G401 (cell line): ENCODE results near the gene ANKRD13B. TPM values are rescaled to one million over a fixed set of nuclear protein-coding genes. Genes with fewer than 3 reads are reported as not detected.

Experiments
- DNase-seq: peaks from one replicate; pipeline ENCODE4 v3.0.0-alpha.2; 2015; ENCODE audit warnings: low spot score
- in situ Hi-C: cut with HindIII; loops from 2 replicates; pipeline ENCODE4 v1.10.0; 2016; ENCODE audit warnings: low sequenced_read_pairs, mixed read lengths
- total RNA-seq: library from RNA; depleted of rRNA; stranded (reverse); fragments of >200 nt; shearing (Covaris generic); gene quantifications from 2 replicates; pipeline ENCODE4 v1.2.3, GENCODE V29; 2014

The ANKRD13B gene
- total RNA-seq, 1 experiment from 2014 or later = 17.5 TPM

DNA sequence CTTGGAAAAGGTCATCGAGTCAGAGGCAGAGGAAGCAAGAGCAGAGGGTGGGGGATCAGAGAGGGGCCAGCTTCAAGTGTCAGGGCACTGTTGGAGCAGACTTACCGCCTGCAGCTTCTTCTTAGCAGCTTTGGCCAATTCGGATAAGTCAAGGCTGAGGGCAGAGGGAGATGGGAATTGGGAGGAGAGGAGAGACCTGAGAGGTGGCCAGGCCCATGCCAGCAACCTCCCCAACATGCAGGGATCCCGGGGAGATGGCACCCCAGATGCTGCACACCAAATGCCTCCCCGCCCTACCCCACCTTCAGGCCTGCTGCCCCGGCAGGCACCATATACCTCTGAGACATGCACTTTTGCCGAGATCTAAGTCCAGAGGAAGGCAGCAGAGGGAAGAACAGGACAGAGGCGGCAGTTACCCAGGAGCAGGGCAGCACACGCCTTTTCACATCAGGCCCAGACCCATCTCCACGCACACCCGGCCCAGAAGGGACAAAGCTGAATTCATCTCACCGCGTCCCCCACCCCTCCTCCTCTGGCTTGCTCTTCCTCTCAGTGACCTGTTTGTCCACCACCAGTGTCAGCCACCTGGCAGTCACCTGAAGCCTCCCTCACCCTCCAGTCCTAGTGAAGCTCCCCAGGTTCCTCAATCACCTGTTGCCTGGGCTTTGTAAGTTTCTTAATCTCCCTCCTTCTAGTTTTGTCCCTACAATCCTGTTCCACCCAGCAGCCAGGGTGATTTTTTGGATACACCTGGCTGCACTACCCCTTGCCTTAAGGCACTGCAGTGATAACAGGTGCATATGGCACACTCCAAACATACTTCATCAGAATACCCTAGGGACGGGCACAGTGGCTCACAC lies 14.1 kb upstream of the ANKRD13B start:
- in situ Hi-C loops = no loop called here
- no peak for DNase-seq

DNA sequence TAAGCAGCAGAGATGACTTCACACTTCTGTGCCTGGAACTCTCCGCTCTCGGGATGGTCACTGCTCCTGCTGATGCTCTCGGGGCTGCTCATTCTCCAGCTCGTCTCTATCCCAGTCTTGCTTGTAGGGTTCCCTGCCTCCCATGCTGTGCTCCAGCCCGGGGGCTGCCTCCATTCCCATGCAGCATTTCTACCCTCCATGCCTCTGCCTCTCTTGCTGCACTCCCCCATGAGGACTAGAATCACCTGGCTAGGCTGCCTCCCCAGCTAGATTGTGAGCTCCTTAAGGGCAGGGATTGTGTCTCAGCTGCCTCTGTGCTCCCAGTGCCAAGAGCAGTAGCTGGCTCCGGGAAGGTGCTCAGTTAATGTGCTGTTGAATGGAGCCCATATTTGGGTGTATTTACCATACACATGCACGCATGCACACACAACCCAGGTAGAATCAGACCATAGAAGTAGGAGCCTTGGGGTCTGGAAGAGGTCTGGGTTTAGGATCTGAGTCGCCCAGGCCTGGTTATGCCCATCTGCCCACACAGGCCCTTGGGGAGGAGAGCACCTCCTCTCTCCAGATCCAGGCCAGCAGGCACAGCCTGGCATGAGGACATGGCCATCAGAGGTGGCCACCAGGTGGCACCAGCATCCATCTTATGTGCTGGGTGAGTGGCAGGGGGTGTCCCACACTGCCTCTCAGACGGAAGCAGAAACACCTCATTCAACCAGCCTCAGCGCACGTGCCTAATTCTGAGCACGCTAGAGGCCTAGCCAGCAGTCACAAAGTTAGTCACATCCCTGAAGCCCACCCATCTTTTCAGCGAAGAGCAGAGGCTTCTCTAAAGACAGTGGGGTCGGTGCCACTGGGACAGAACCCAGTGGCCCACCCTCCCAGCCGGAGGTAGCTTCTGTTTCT lies 12.8 kb upstream of the ANKRD13B start:
- in situ Hi-C loops = no loop called here
- DNase-seq = peak; percentile 91

DNA sequence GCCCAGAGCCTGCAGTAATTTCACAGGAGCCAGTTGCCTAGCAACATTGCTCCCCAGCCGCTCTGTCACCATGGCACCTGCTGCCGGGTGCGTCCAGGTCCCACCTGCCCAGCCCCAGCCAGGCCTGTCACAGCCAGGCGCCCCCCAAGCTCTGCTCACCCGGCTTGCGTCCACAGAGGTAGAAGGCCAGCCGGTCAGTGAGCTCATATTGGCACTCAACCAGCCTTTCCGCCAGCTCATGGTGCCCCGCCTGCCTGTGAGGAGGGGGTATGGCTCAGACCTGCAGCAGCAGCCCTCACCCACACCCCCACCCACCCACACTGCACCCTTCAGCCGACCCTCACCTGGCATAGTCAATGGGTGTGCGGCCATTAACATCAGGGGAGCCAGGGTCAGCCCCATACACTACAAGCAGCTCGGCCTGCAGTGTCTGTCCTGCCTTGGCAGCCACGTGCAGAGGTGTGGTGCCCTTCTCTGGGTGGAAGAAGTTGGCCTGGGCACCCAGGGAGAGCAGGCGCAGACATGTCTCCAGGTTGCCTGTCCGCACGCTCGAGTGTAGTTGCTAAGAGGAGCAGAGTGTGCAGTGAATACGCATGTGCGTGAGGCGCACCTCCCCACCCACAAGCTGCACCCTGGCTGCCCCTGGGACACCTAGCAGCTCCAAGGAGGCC lies 11.2 kb upstream of the ANKRD13B start:
- in situ Hi-C loops = no loop called here
- peak; percentile 63 for DNase-seq

DNA sequence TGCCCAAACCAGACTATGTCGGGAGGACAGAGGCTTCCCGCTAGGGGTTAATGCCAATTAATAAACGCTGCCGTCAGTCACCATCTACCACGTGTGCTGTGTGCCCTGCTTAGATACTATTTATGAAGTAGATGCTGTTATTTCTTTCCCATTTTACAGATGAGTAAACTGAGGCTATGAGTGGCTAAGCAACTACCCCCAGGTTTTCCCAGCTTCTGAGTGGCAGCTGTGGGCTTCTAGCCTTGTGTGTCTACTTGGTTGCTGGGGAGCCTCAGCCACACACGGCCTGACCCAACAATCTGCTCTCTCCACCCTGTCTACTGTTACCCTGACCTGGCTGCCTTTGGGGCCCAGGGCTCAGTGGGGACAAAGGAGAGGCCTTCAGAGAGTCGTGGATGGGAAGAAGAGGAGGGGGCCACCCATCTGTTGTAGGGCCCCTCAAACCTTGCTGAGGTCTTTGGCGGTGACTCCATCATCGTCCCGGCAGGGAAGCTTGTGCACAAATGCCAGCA lies 10.6 kb upstream of the ANKRD13B start:
- DNase-seq = no peak
- in situ Hi-C loops = no loop called here

DNA sequence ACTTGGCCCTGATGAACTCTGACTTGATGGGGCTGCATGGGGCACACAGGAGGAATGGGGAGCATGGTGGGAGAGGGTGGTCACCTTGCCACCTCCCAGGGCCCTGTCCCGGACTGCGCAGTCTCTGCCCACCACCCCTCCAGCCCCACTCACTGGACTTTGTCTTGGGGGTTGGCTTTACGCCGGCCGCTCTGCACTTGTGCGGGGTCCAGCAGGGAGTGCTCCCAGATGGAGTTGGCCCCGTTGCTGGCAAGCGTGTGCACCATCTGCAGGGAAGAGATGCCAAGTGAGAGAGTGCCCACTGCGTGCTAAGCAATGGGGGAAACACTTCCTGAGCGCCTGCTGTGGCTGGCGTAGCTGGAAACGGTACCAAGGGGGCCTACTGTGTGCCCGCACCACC lies 10.2 kb upstream of the ANKRD13B start:
- in situ Hi-C loops = no loop called here
- DNase-seq = peak; percentile 89

DNA sequence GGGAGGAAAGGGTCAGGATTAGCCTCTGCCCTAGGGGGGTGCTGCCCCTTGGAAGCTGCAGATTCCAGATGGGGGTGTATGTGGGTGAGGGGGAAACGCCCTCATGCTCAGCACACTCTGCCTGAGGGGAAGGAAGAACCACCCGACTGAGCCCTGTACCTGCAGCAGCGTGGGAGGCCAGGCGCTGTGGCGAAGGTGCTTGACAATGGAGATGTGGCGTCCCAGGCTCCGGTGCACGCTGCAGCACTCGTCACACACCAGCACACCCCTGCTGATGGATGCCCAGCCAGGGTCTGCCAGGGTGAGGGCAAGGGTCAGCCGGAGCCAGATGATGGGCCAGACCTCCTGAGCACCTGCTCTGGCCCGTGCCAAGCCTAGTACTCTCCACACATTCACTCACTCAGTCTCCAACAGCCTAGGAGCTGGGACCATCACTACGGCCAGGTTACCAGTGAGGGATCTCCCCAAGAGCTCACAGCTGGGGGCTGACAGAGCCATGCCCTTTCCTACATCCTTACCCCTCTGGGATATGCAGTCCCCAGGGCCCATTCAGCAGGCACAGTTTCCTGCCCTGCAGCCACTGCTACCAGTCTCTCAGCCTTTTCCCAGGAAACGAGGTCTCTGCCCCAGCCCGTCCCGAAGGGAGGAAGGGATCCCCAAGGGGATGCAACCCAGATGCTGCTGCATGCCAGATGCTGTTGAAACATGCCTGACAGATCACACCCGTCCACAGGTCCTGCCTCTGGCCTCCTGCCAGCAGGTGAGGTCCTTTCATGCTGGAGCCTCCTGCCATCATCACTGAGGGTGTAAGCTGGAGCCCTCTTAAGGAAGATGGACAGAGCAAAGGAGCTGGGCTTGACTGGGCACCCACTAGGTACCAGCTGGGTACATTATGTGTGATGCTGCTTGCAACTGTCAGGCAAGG lies 9.3 kb upstream of the ANKRD13B start:
- no peak for DNase-seq
- in situ Hi-C loops = no loop called here

DNA sequence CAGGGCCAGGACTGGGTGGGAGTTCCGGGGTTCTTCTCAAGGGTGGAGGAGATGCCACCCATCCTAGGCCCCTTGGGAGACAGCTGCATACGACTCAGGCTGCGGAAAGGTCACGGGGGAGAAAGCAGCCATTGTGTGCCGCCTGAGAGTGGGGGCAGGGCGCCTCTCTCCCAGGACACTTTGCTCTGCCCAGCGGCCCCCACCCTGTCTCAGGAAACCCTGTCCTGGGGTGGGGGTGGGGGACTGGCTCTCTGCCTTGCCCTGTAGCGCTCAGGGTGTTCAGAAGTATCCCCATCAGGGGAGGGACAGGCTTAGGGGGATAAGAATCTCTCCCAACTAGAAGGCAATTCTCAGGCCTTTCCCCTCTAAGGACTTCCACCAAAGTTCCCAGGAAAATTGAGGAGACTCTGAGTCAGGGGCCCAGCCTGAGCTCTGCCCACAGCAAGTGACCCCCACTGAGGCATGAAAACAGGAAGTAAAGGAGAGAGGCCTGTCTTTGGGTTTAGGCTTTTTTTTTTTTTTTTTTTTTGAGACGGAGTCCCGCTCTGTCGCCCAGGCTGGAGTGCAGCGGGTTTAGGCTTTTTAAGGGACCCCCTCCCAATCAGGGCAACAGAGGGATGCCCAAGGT lies 8.4 kb upstream of the ANKRD13B start:
- DNase-seq = no peak
- in situ Hi-C loops = no loop called here

DNA sequence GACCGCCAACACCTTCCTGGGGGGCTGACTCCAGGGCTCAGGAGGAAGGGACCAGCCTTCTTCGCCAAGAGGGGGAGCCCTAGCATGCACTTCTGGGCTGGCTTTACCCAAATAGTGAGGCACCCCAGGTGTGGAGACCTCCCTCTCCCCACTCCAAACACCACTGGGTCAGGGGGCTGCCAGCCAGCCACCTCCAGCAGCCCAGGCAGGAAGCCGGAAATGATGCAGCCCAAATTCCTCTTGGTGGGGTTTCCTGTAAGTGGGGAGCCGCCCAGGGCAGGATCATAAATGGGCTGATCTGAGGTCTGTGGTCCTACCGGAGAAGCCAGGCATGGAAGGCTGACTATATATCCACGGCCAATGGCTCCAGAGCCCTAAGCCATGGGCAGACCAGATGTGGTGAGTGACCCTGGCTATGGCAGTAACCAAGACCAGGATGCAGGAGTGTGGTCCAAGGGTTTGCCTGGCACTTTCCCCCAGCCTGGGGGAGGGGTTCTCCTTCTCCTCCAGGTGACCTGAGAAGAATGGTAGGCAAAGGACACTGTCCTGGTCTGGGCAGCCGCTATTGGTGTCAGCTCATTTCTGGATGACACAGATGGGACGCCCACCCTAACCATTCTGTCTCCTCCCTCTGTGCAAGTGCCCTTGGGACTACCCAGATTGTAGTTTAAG lies 7.7 kb upstream of the ANKRD13B start:
- in situ Hi-C loops = no loop called here

DNA sequence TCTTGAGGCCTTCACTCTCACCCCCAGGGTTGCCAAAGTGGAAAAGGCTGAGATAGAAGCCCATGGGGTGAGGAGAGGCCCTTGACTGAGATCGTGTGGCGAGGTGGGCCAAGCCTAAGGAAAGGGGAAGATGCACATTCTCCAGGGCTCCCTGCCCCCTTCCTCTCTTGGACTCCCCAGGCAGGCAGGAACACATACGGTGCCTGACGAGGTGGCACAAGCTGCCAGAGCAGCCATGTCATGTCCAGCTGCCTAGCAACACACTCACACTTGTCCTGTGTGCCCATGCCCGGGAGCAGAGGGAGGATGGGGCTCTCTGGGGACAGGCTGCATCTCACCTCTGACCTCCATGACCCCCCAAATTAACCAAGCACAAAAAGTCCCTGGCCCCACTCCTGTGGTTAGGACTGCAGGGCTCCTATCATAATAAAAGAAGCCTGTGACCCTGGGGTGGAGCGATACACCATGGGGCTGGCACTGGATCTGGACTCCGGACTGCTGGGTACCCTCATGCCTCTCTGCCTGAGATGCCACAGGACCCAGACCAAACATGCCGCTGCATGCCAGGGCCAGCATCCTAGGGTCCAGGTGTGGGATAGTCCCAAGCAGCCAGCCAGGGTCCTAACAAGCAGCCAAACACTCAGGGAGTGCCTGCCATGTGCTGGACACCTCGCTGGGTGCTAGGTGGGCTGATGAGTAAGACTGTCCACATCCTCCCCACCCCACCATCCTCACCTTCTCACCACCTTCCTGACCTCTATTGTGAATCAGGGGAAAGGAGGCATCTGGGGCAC lies 6.1 kb upstream of the ANKRD13B start:
- in situ Hi-C loops = no loop called here

More for the DNA sequence above, 7.7 kb upstream of the ANKRD13B start:
- DNase-seq = no peak

DNA sequence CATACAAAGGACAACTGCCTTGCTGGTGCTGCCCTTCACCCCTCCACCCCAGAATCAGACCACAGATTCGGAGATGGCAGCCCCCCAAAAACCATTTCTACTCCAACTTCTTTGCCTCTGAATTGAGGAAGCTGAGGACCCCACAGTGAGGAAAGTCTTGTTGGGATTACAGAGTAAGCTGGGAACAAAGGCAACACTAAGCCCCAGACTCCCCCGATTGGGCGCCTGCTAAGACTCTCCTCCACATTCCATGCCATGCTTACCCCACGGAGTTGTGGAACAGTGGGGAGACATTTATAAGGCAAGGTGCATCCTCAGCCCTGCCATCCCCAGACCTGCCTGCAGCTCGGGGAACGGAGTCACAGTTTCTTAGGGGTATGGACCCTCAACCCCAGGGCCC lies 5.3 kb upstream of the ANKRD13B start:
- in situ Hi-C loops = no loop called here
- no peak for DNase-seq

More for the DNA sequence above, 6.1 kb upstream of the ANKRD13B start:
- DNase-seq = no peak

DNA sequence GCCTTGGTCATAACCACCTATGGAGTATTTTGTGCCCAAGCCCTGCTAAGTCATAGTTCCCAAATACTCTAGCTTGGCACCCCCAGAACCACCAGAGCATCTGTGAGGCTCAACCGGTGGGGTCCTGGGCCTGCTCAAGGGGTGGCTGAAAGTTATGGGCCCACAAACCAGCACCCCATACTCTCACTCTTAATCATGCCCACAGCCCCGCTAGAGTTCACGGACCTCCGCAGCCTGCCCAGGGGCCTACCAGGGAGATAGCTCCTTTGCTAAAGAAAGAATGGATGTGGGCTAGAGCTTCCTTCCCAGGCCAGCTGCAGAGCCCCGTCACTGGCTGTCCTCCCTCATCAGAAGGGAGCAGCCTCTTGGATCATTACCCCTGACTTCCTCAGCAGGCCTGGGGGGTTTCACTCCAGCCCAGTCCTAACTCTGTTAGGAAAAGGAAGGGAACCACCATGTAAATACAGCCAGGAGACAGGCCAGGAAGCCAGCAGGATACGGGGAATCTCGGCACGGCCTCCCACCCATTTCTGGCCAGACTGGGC lies 4.8 kb upstream of the ANKRD13B start:
- DNase-seq = no peak
- in situ Hi-C loops = no loop called here

DNA sequence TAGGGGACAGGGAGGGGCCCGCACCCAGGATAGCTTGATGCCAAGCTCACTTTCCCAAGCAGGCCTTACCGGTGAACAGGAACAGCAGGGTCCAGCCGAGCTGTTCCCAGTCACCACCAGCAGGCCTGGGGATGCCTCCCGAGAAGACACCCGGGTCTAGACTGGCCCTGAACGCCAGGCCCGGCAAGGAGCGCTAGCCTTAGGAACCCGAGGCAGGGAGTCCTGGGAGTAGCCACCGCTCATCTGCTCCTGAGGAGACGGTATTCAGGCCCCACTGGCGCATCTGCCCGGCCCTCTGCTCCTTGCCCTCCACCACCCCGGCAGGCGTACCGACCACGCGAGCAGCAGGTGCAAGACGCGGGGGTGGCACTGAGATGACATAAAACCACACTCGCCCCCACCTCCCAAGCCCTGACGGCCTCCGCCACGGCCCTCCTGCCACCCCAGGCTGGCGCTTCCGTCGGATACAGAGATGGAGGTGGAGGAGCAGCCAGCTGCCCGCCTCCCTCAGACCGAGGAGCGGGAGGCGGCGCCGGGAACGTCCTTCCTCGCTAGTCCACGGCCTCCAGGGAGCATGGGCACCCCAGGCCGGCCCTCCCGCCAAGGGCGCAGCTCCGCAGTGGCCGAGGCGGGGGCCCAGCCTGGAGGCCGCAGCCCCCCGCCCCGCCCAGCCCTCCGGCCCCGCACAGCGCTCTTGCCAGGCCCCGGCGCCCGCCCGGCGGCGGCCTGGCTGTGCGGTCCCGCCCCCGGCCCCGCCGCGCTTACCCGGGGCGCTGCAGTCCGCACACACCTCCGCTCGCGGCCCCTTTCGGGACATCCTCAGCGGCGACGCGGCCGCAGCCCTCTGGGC lies 4.1 kb upstream of the ANKRD13B start:
- in situ Hi-C loops = no loop called here

DNA sequence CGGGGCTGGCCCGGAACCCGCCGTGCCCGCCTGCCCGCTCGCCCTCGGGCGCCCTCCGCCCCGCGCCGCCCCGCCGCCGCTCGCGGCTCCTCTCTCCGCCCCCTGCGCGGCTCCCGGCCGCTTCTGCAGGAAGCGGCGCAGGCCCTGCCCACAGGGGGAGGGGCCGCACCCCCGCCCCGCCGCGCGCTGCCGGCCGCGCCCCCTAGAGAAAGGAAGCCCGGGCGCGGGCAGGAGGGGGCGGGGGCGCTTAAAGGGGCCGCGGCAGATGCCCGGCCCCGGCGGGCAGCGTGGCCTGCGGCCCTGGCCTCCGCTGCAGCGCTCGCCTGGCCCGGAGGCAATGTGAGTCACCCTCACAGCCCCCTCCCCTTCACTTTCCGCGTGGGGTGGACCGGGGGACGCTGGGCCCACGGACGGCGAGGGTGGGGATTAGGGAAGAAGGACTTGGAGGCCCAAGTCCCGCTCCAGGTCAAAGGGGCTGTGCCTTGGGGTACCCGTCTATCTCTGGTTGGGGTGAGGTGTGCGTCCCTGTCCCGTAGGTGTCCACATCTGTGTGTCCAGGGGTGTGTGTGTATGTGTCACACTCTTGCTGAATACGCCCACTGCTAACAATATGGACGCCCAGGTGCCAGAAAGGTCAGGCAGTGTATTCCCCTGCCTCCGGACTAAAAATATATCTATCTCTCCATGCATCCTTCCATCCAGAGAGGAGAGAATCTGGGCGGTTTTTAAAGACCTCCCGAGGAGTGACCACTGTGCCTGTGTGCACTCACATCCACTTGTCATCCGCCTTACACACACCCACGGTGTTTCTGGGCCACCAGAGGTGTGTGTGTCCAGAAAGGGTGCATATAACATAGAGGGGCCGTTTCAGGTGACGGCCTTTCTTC lies 3.2 kb upstream of the ANKRD13B start, which contains the start of gene GIT1:
GIT1 (minus strand) TSS at position 125 of the 887 bp plus-strand sequence. CDS start 270 bp downstream, outside the sequence.
- peak; percentile 88 for DNase-seq
- in situ Hi-C loops = no loop called here

More for the DNA sequence above, 4.1 kb upstream of the ANKRD13B start:
- DNase-seq = peak; percentile 36

DNA sequence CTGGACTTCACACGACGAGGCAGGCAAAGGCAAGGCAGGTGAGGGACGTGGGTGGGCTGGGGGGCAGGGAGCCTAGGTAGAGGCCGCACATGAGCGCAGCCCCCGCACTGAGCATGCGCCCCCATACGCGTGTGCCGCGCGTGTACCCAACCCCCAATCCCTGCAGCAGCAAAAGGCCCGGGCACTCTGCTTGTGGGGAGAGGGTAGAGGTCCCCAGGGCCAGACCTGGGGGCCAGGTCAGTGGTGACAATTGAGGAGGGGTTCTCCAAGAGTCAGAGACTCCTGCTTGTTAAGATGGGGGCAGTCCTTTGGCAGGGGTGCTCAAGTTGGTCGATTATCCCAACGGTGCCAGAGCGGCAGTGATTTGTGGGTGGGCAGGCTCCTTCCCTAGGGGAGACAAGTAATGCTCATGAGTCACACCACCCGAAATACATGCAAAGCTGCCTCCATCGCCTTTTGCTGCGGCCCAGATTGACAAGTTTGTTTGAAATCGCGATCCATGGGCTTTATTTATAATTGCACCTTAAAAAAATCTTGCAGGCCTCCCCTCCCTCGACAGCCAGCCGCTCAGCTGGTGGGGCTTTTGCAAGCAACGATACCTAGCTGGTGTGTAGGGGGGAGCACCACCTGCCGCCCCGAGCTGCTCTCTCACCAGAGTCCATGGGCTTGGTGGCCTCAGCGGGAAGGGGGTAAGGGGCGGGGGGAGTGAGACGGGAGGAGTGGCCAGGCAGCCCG lies 2.4 kb upstream of the ANKRD13B start:
- in situ Hi-C loops = no loop called here
- peak; percentile 47 for DNase-seq
